ENCODE measurements around the gene KIF16B.

Gene KIF16B

DNA sequence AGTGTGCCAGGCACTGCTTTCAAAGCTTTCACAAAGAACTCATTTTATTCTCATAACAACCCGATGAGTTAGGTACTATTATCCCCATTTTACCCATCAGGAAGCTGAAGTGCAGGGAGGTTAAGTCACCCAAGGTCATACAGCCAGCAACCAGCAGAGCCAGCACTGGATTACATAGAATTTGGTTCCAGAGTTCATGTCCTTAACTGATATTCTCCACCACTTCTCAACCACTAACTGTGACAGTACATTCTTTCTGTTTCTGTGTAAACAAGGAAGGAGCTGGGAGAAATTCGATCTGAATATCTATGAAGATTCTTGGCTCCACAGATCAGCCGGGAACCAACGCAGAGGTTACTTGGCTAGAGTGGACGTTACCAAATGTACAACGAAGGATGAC lies 98.0 kb downstream of the KIF16B start:
- peak; percentile 86 for ATAC-seq
- TF ChIP-seq GLIS3 (CRISPR knock-in tag; IDR thresholded peaks at IDR 0.05) (no peak), TOX (CRISPR knock-in tag; IDR thresholded peaks at IDR 0.05; ENCODE audit: borderline replicate concordance) (no peak), SNAI2 (CRISPR knock-in tag; IDR thresholded peaks at IDR 0.05) (no peak), ISL1 (CRISPR knock-in tag; IDR thresholded peaks at IDR 0.05) (no peak), PPARA (CRISPR knock-in tag; IDR thresholded peaks at IDR 0.05; ENCODE audit: borderline replicate concordance) (no peak), ARNTL (CRISPR knock-in tag; IDR thresholded peaks at IDR 0.05; ENCODE audit: borderline replicate concordance, low read depth) (no peak), TCF4 (CRISPR knock-in tag; IDR thresholded peaks at IDR 0.05; ENCODE audit: borderline replicate concordance) (no peak), CSDC2 (CRISPR knock-in tag; IDR thresholded peaks at IDR 0.05) (no peak), ESRRG (CRISPR knock-in tag; IDR thresholded peaks at IDR 0.05) (no peak), ZNF70 (CRISPR knock-in tag; IDR thresholded peaks at IDR 0.05) (no peak)
- TF ChIP-seq, protein P1, sequence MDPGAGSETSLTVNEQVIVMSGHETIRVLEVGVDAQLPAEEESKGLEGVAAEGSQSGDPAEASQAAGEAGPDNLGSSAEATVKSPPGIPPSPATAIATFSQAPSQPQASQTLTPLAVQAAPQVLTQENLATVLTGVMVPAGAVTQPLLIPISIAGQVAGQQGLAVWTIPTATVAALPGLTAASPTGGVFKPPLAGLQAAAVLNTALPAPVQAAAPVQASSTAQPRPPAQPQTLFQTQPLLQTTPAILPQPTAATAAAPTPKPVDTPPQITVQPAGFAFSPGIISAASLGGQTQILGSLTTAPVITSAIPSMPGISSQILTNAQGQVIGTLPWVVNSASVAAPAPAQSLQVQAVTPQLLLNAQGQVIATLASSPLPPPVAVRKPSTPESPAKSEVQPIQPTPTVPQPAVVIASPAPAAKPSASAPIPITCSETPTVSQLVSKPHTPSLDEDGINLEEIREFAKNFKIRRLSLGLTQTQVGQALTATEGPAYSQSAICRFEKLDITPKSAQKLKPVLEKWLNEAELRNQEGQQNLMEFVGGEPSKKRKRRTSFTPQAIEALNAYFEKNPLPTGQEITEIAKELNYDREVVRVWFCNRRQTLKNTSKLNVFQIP (CRISPR knock-in tag; IDR thresholded peaks at IDR 0.05; ENCODE audit: borderline replicate concordance, low read depth), result no peak
- TF ChIP-seq, protein P2, sequence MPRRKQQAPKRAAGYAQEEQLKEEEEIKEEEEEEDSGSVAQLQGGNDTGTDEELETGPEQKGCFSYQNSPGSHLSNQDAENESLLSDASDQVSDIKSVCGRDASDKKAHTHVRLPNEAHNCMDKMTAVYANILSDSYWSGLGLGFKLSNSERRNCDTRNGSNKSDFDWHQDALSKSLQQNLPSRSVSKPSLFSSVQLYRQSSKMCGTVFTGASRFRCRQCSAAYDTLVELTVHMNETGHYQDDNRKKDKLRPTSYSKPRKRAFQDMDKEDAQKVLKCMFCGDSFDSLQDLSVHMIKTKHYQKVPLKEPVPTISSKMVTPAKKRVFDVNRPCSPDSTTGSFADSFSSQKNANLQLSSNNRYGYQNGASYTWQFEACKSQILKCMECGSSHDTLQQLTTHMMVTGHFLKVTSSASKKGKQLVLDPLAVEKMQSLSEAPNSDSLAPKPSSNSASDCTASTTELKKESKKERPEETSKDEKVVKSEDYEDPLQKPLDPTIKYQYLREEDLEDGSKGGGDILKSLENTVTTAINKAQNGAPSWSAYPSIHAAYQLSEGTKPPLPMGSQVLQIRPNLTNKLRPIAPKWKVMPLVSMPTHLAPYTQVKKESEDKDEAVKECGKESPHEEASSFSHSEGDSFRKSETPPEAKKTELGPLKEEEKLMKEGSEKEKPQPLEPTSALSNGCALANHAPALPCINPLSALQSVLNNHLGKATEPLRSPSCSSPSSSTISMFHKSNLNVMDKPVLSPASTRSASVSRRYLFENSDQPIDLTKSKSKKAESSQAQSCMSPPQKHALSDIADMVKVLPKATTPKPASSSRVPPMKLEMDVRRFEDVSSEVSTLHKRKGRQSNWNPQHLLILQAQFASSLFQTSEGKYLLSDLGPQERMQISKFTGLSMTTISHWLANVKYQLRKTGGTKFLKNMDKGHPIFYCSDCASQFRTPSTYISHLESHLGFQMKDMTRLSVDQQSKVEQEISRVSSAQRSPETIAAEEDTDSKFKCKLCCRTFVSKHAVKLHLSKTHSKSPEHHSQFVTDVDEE (CRISPR knock-in tag; IDR thresholded peaks at IDR 0.05), result no peak
- TF ChIP-seq, protein P3, sequence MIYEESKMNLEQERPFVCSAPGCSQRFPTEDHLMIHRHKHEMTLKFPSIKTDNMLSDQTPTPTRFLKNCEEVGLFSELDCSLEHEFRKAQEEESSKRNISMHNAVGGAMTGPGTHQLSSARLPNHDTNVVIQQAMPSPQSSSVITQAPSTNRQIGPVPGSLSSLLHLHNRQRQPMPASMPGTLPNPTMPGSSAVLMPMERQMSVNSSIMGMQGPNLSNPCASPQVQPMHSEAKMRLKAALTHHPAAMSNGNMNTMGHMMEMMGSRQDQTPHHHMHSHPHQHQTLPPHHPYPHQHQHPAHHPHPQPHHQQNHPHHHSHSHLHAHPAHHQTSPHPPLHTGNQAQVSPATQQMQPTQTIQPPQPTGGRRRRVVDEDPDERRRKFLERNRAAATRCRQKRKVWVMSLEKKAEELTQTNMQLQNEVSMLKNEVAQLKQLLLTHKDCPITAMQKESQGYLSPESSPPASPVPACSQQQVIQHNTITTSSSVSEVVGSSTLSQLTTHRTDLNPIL (CRISPR knock-in tag; IDR thresholded peaks at IDR 0.05; ENCODE audit: low read depth), result no peak

DNA sequence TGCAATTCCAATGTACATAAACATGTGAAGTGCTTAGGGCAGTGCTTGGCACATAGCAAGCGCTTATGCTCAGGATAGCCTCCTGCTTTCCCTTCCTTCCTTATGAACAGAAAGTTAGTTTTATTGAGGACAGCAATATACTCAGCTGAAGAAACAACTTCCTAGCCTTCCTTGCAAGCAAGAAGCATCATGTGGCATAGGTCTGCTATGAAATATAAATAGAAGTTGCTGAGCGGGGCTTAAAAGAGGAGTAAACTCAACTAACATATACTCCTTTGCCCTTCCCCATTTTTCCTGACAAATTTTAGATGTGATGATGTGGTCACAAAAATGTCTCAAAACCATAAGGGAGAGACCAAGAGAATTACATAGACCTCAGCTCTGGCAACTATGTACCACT lies 98.9 kb downstream of the KIF16B start:
- no peak for ATAC-seq
- TF ChIP-seq TOX (CRISPR knock-in tag; IDR thresholded peaks at IDR 0.05; ENCODE audit: borderline replicate concordance), result no peak
- no peak for TF ChIP-seq OSR1 (CRISPR knock-in tag; IDR thresholded peaks at IDR 0.05)
- TF ChIP-seq, protein P2 (CRISPR knock-in tag; IDR thresholded peaks at IDR 0.05), result no peak
- TF ChIP-seq, protein P4, sequence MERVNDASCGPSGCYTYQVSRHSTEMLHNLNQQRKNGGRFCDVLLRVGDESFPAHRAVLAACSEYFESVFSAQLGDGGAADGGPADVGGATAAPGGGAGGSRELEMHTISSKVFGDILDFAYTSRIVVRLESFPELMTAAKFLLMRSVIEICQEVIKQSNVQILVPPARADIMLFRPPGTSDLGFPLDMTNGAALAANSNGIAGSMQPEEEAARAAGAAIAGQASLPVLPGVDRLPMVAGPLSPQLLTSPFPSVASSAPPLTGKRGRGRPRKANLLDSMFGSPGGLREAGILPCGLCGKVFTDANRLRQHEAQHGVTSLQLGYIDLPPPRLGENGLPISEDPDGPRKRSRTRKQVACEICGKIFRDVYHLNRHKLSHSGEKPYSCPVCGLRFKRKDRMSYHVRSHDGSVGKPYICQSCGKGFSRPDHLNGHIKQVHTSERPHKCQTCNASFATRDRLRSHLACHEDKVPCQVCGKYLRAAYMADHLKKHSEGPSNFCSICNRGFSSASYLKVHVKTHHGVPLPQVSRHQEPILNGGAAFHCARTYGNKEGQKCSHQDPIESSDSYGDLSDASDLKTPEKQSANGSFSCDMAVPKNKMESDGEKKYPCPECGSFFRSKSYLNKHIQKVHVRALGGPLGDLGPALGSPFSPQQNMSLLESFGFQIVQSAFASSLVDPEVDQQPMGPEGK (CRISPR knock-in tag; IDR thresholded peaks at IDR 0.05; ENCODE audit: borderline replicate concordance), result no peak
- TF ChIP-seq ESRRG (CRISPR knock-in tag; IDR thresholded peaks at IDR 0.05), result no peak
- no peak for TF ChIP-seq ISL1 (CRISPR knock-in tag; IDR thresholded peaks at IDR 0.05)
- no peak for TF ChIP-seq ZNF70 (CRISPR knock-in tag; IDR thresholded peaks at IDR 0.05)
- TF ChIP-seq ZNF8 (CRISPR knock-in tag; IDR thresholded peaks at IDR 0.05), result no peak
- TF ChIP-seq PPARA (CRISPR knock-in tag; IDR thresholded peaks at IDR 0.05; ENCODE audit: borderline replicate concordance), result no peak
- TF ChIP-seq, protein P3 (CRISPR knock-in tag; IDR thresholded peaks at IDR 0.05; ENCODE audit: low read depth), result no peak
- TF ChIP-seq SNAI2 (CRISPR knock-in tag; IDR thresholded peaks at IDR 0.05), result no peak
- no peak for TF ChIP-seq ZFP3 (CRISPR knock-in tag; IDR thresholded peaks at IDR 0.05)
- no peak for TF ChIP-seq ARNTL (CRISPR knock-in tag; IDR thresholded peaks at IDR 0.05; ENCODE audit: borderline replicate concordance, low read depth)
- no peak for TF ChIP-seq BACH2 (CRISPR knock-in tag; IDR thresholded peaks at IDR 0.05; ENCODE audit: borderline replicate concordance)
- TF ChIP-seq, protein P5, sequence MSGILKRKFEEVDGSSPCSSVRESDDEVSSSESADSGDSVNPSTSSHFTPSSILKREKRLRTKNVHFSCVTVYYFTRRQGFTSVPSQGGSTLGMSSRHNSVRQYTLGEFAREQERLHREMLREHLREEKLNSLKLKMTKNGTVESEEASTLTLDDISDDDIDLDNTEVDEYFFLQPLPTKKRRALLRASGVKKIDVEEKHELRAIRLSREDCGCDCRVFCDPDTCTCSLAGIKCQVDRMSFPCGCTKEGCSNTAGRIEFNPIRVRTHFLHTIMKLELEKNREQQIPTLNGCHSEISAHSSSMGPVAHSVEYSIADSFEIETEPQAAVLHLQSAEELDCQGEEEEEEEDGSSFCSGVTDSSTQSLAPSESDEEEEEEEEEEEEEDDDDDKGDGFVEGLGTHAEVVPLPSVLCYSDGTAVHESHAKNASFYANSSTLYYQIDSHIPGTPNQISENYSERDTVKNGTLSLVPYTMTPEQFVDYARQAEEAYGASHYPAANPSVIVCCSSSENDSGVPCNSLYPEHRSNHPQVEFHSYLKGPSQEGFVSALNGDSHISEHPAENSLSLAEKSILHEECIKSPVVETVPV (CRISPR knock-in tag; IDR thresholded peaks at IDR 0.05), result no peak
- TF ChIP-seq ZNF565 (CRISPR knock-in tag; conservative IDR thresholded peaks at IDR 0.05; ENCODE audit: low read depth), result no peak
- TF ChIP-seq TCF4 (CRISPR knock-in tag; IDR thresholded peaks at IDR 0.05; ENCODE audit: borderline replicate concordance), result no peak
- no peak for TF ChIP-seq ZC3H10 (CRISPR knock-in tag; IDR thresholded peaks at IDR 0.05)
- TF ChIP-seq CSDC2 (CRISPR knock-in tag; IDR thresholded peaks at IDR 0.05), result no peak
- no peak for TF ChIP-seq GLIS3 (CRISPR knock-in tag; IDR thresholded peaks at IDR 0.05)

Data from SK-N-SH treated with all-trans-retinoic acid at 6 μM for 48 hours (cell line).